NCI-H1105 treated with DMSO at 0.1 percent for 48 hours (cell line): ENCODE measurements around the gene MYRFL.

Experiments used
- DNase-seq: peaks from one replicate; lab custom pipeline; 2025; lab: John Stamatoyannopoulos, UW

Gene MYRFL

DNA sequence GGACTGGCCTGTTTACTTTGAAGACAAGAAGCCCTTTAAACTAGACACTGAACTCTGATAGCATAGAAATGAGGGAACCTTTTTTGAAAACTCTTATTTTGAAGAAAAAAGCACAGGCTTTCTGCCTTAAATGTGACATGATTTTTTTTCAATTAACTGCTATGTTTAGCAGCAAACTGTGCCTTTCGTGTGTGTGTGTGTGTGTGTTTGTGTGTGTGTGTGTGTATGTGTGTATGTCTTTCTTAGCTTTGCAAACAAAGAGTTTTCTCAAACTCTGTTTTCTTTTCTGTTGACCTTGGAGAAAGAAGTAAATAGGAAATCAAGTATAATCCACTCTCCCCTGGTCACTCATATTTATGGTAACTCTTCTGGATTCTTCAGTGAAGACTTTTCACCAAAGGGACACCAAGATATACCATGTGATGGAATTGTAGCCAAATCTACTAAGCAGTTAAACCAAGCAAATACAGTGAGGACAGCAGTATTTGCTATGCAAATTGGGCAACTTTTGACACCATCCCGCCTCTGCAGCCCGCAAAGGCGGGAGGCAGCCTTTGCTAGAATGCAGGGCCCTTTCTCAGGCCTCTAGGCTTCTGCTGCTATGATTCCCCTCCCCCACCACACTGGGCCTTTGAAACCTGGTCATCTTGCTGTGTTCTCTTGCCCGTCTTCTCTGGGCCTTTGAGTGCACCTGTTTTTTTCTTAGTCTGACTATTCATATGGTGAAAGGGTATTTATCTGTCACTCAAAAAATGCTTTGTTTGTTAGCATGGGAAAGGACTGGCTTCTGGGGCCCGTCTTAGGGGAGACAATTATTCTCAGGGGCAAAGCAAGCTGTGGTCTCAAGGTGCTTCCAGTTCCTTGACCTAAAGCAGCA is 107.9 kb downstream of the MYRFL start:
- DNase-seq = no peak

DNA sequence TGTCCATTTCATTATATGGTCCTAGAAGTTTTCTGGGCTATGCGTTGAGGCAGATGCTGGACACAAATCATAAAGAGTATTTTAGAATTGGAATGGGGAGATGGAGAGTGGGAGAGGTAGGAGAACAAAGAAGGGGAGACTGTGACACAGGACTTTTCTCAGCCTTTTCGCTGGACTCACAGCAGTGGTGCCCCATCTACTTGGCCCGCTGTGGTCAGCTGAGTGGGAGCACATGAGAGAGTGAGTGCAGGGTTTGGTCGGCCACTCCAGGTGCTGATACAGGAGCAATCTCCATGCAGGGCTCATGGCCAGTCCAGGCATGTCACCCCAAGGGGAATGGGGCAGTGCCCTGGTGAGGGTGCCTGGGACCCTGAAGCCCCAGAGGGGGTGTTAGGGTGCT is 109.0 kb downstream of the MYRFL start:
- no peak for DNase-seq

- DNase-seq = no peak
Observed at GRCh38 chr12:69935651-69936100, 110.6 kb downstream of the MYRFL start.

DNA sequence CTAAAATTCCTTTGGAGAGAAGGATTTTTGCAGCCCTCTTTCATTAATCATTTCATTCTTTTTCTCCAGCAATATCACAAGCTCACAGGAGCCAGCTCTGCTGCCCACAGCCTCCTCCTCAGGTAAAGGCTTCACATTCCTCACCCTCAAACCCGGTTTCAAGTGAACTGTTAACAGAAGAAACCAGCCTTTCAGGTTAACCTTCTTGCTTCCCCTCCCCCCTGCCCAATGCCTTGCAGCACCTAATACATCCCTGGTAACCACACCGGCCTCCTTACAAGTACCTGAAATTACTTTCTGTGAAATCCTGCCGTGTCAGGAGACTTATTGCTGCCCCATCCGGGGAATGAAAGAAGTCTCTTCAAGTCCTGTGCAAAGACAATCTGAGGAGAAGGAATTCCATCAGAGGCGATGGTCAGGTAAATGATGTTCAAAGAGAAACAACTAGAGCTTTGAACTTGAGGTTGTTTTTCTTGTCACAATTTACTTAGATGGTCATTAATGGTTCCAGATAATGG is 111.2 kb downstream of the MYRFL start:
- DNase-seq = no peak

DNA sequence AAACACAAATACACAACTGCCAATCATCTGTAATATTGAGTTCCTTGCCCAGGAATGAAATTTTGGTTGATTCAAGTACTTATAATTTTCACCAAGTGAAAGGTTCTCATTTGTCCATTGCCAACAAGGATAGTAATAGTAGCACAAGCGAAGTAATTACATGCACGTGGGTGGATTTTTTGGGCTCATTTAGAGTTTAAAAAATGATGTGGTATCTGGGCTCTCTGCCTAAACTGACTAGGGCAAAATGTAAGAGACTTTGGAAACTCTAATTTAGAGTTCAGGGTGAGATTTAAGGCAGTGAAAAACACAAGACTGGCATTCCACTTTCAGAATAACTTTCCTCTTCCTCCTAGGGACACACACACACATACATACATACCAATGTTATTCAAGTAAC is 111.7 kb downstream of the MYRFL start:
- DNase-seq = no peak

DNA sequence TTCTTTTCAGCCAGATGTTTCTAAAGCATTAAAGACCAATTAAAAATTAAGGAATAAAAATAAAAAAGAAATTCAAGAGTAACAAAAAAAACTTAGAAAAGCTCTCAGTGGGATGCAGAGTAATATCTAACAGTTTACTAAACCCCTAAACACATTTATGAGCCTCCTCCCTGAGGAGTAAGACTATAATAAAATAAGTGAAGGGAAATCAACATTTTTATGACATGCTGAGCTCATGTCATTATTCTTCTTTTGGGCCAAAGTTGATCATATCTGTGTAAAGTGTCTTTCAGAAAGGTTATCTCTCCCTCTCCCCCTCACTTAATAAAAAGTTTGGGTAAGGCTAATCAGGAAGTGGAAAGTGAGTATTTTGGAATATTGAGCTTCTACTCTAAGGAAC is 122.1 kb downstream of the MYRFL start:
- DNase-seq = no peak

- DNase-seq = no peak
Observed at GRCh38 chr12:69947897-69948296, 122.9 kb downstream of the MYRFL start.

- no peak for DNase-seq
Observed at GRCh38 chr12:69948851-69949250, 123.8 kb downstream of the MYRFL start.

- DNase-seq = no peak
Observed at GRCh38 chr12:69949311-69950002, 124.4 kb downstream of the MYRFL start.

GRCh38 chr12:69951108-69951507 is 126.1 kb downstream of the MYRFL start:
- DNase-seq = no peak

- no peak for DNase-seq
Observed at GRCh38 chr12:69952890-69953289, 127.9 kb downstream of the MYRFL start.

DNA sequence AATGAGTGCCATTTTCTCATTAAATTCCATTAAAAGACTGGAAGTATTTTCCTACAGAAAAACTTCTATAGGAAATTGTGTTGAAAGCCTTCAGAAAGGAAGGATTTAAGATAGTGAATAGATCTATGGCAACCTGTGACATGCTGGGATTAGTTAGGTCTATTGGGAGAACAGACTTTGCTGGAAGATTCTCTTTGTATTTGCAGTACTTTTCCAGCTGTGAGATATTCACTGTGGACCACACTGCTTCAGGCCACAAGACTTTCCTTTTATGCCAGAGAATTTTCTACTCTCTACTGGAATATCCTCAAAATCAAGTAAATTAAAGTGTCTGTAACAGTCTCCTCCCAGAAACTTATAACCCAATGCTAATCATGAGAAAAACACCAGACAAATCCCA is 136.2 kb downstream of the MYRFL start:
- no peak for DNase-seq

GRCh38 chr12:69966409-69966808 is 141.4 kb downstream of the MYRFL start:
- DNase-seq = no peak

GRCh38 chr12:69966839-69967238 is 141.8 kb downstream of the MYRFL start:
- no peak for DNase-seq

DNA sequence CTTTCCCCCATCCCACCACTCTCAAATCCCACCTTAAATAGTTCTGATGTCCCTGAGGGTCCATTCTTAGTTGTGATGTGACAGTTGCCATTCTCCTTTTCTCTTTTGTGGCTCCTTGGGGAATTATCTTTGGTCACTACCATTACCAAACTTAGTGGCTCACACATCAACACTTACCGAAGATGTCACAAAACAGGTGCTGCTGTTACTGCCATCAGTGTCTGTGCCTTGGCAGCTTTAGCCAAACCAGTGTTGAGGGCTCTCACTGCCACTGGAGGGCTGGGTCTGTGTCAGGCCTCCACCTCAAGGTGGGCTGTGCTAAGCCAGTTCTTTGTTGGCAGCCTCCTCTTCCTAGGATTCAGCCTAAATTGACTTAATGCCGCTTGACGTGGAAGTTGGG is 144.0 kb downstream of the MYRFL start:
- no peak for DNase-seq

DNA sequence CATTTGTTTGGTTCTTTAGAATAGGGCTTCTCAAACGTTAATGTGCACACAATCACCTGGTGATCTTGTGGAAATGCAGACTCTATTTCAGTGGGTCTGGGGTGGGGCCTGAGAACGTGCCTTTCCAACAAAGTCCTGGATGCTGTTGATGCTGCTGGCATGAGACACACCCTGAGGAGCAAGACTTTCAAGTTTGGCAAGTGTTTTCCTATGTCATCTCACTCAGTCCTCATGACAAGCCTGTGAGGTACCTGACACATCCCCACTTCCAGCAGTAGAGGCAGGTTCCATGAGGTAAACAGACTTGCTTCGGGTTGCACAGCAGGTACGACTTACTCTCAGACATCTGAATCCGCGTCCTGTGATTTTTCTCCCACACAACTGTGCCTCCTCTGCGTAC is 147.1 kb downstream of the MYRFL start:
- no peak for DNase-seq

GRCh38 chr12:69978020-69978419 is 153.0 kb downstream of the MYRFL start:
- DNase-seq = no peak

DNA sequence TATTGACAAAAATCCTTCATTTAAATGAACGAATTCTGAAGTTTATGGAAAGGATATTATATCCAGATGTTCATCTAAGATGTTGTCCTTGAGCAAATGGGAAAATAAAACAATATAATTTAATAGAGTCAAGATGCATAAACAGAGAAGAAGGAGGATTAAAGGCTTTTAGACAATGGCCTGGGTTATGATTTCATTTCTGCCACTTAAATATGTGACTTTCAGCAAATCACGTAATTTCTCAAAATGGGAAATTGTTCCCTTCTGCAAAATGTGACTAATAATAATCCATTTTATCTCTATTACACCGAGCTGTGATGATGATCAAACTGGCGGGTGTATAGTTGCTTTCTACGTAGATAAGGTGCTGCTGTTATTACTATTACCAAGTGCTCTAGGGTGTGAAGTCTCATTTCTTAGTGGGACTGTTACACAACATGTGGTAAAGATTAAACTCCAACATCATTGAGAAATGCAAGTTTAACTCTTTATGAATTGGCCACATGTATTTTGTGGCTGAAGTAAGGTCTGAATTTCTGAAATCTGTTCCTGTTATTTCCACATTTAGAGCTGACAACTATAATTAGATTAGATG is 157.0 kb downstream of the MYRFL start:
- no peak for DNase-seq

DNA sequence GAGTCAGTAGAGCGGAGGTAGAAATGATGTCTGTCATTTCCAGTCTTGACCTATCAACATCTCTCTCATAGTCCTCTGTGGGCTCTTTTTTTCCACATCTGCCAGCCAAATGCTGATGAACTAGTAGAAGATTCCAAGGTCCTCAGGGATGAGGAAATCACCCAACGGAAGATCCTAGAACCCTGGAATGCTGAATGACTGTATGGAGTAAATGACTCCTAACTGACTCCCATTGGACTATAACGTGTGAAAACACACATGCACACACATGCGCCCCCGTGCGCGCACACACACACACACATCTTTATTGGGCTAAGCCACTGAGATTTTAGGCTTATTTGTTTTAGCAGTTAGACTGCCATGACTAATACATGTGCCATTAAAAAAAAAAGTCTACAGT is 159.2 kb downstream of the MYRFL start:
- DNase-seq = no peak

- no peak for DNase-seq
Observed at GRCh38 chr12:69985656-69986055, 160.6 kb downstream of the MYRFL start.

DNA sequence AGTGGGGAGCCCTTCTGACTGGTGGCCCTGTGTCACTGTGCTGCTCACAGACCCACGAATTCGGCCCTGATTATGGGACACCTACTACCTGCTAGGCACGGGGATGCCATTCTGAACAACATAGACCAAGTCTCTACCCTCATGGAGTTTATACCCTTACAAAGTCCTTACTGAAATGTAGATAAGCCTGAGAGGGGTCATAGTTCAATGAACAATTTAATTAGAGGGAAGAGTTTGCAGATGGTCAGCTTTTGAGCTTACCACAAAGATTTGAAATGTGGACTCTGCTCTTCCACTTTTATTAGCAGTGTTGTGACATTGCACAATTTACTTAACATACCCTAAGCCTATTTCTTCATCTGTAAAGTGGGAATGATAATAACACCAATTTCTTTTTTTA is 161.1 kb downstream of the MYRFL start:
- no peak for DNase-seq

- no peak for DNase-seq
Observed at GRCh38 chr12:69987579-69988091, 162.6 kb downstream of the MYRFL start.
